ENCODE data around the gene ABR. TPM values are rescaled to one million over a fixed set of nuclear protein-coding genes. Genes with fewer than 3 reads are reported as not detected.

The ABR gene
- total and polyA plus RNA-seq, 8 donors, result 59.0 to 187 (median 80.5) TPM

DNA sequence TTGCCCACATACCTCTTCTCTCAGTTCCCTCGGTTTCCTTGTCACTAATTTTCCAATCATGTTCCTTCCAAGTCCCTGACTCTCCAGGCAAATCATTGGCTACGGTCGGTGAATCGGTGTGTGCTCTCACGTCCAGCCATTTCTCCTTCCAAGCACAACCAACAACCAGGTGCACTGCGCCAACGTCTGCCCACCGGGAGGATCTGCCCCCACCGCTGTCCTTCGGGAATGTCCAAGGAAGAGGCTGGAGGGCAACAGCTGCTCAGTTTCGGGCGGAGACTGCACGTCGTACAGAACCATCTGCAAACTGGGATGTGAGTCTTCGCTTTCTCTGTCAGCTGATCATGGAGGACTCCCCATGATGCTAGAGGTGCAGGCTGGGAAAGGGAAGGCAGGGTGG, 191.8 kb downstream of the ABR start:
- H3K4me3 ChIP-seq, result no peak overlapping the region
- ATAC-seq, result no peak
- peak in 1 of 4 donors; percentile 51 for DNase-seq
- peaks cover 0 to 9% of the 10 kb centered on the region in 2 donors for H3K9me3 ChIP-seq
- no peak overlapping the region for H3K27ac ChIP-seq
- intact Hi-C loops (cut with DNase I), result no loop called here
- TF ChIP-seq CTCF (IDR thresholded peaks at IDR 0.05), result no peak
- no peaks in the 10 kb centered on the region for H3K27me3 ChIP-seq
- no peaks in the 10 kb centered on the region for H3K36me3 ChIP-seq
- H3K4me1 ChIP-seq, result no peaks in the 10 kb centered on the region

DNA sequence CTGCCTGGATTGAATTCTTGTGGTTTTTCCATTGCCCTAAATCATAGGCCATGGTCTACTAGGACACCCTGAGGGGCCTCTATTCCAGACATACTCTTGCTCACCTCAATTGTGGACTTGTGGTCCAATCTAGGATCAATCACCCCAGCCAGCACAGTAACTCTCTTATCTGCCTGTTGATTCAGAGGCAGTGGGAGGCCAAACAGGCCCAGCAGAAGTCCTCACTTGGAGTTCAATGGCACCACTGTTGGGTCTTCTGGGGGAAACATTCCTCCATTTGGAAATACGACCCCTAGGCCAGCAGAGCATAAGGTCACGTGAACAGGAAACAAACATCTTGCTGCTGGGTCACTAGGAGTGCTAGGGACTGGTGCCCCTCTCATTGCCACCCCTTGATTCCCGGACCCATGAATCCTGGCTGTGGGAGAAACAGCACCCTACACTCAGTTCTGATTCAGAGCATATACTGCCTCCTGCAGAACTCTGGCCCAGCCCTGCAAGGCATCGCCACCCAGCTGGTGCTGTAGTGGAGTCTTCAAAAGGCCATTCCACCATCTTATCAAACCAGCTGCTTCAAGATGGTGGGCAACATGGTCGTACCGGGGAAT, 193.4 kb downstream of the ABR start:
- Histone ChIP-seq H3K9me3 (no peaks in the 10 kb centered on the region), H3K27me3 (no peaks in the 10 kb centered on the region), H3K27ac (no peak overlapping the region), H3K4me3 (no peak overlapping the region), H3K4me1 (no peaks in the 10 kb centered on the region), H3K36me3 (no peaks in the 10 kb centered on the region)
- ATAC-seq (no peak), DNase-seq (no peak)
- no peak for TF ChIP-seq CTCF (IDR thresholded peaks at IDR 0.05)
- intact Hi-C loops (cut with DNase I), result no loop called here

DNA sequence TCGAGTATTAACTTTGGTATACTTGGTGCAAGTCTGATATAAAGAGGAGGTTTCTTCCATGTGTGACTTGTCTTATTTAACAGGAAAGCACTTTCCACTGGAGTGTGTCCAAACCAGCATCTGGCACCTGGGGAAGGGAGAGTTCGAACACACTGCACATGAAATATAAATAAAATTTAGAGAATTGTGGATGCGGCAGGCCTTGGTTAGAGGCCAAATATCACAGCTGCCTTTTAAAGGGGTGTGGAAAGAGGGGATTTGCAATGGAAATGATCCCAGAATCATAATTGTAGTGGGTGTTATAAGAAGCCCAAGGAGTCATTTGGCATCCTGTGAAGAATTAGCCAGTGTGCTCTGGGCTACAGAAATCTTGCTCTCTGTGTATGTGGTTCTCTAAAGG, 195.9 kb downstream of the ABR start:
- DNase-seq, result no peak
- TF ChIP-seq CTCF (IDR thresholded peaks at IDR 0.05), result no peak
- Histone ChIP-seq H3K4me1 (peaks cover 3 to 14% of the 10 kb centered on the region in 2 donors), H3K27ac (no peak overlapping the region), H3K9me3 (no peaks in the 10 kb centered on the region), H3K4me3 (no peak overlapping the region), H3K36me3 (no peaks in the 10 kb centered on the region), H3K27me3 (no peaks in the 10 kb centered on the region)
- intact Hi-C loops (cut with DNase I), result no loop called here
- no peak for ATAC-seq

DNA sequence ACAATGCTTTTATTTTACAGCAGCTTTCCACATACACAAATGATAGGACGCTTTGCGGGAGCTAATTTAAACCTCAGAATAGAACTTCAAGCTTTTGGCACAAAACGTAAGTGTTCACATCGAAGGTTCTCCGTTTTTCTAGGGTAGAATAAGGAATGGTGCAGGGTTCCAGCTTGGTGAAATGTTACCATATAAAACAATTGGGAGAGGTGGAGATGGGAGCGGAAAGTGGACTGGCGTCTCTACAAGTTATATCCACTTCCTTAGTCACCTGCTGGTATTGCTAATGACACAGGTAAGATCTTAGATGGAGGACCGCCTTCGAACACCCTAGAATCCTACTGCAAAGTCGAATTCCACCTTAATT, 198.5 kb downstream of the ABR start:
- Histone ChIP-seq H3K4me1 (peaks cover 3 to 33% of the 10 kb centered on the region in 2 donors), H3K36me3 (no peaks in the 10 kb centered on the region), H3K4me3 (no peak overlapping the region), H3K27me3 (peaks cover 0 to 26% of the 10 kb centered on the region in 2 donors), H3K9me3 (no peaks in the 10 kb centered on the region), H3K27ac (peak overlapping the region in 1 of 2 donors; percentile 18)
- intact Hi-C loops (cut with DNase I), result no loop called here
- no peak for TF ChIP-seq CTCF (IDR thresholded peaks at IDR 0.05)
- no peak for DNase-seq
- ATAC-seq, result no peak

- peak overlapping the region; percentile 33 to 61 for H3K4me3 ChIP-seq
- DNase-seq (peak in 2 of 4 donors; percentile 76 to 89), ATAC-seq (peak; percentile 77)
- H3K36me3 ChIP-seq, result no peaks in the 10 kb centered on the region
- peak overlapping the region; percentile 74 to 76 for H3K27ac ChIP-seq
- H3K4me1 ChIP-seq, result peaks cover 3 to 35% of the 10 kb centered on the region in 2 donors
- intact Hi-C loops (cut with DNase I), result no loop called here
- no peaks in the 10 kb centered on the region for H3K9me3 ChIP-seq
- peaks cover 0 to 26% of the 10 kb centered on the region in 2 donors for H3K27me3 ChIP-seq
- peak; percentile 54 to 62 for TF ChIP-seq CTCF (IDR thresholded peaks at IDR 0.05)
These were observed 199.1 kb downstream of the ABR start for GRCh38 chr17:980406-981291.
